Glutamatergic neuron (in vitro differentiated cells): Measurements from ENCODE around the gene MBD4. TPM values are rescaled to one million over a fixed set of nuclear protein-coding genes. Genes with fewer than 3 reads are reported as not detected.
"Not testable (repeated sequence)": the region's sequence is repeated elsewhere in the genome, so short reads cannot be mapped to it uniquely, and the experiment has no call there.

Experiments used
- DNase-seq: peaks from one replicate; pipeline ENCODE4 v3.0.0; 2022
- H3K27ac Mint-ChIP-seq: one replicate; pipeline ENCODE4 v1.8.0; 2020; ENCODE audit warnings: mild to moderate bottlenecking, mixed read lengths, inconsistent platforms; ENCODE audit not compliant: unreplicated experiment
- H3K27me3 Mint-ChIP-seq: one replicate; pipeline ENCODE4 v1.8.0; 2020; ENCODE audit warnings: mild to moderate bottlenecking, moderate library complexity, mixed read lengths, inconsistent platforms; ENCODE audit not compliant: unreplicated experiment
- H3K36me3 Mint-ChIP-seq: one replicate; pipeline ENCODE4 v1.8.0; 2020; ENCODE audit warnings: mild to moderate bottlenecking, mixed read lengths, inconsistent platforms; ENCODE audit not compliant: unreplicated experiment
- H3K4me1 Mint-ChIP-seq: one replicate; pipeline ENCODE4 v1.8.0; 2020; ENCODE audit warnings: mild to moderate bottlenecking, low read depth, mixed read lengths, inconsistent platforms; ENCODE audit not compliant: unreplicated experiment
- H3K4me3 Mint-ChIP-seq: one replicate; pipeline ENCODE4 v1.8.0; 2020; ENCODE audit warnings: mild to moderate bottlenecking, mixed read lengths, inconsistent platforms; ENCODE audit not compliant: unreplicated experiment
- H3K9me3 Mint-ChIP-seq: one replicate; pipeline ENCODE4 v1.8.0; 2020; ENCODE audit warnings: mild to moderate bottlenecking, moderate library complexity, mixed read lengths, inconsistent platforms; ENCODE audit not compliant: unreplicated experiment
- CTCF ChIP-seq: fragments of 200-600 bp; sonication (generic); IDR thresholded peaks from one replicate; pipeline ENCODE4 v1.5.0; 2021; ENCODE audit not compliant: partially characterized antibody, unreplicated experiment
- total RNA-seq: library from RNA; stranded (reverse); fragmentation: NEBNext Ultra II Directional; extraction: Animal tissue kit (Norgen Biotek cat#: 25700); gene quantifications from one replicate; pipeline ENCODE4 v1.2.1, GENCODE V29; 2021; ENCODE audit not compliant: unreplicated experiment

The MBD4 gene
- total RNA-seq, 1 donor from 2014 or later: 21.3 TPM

- Mint-ChIP-seq H3K36me3 (no peaks in the 10 kb centered on the region), H3K27ac (no peak overlapping the region), H3K4me1 (peaks cover 3% of the 10 kb centered on the region), H3K27me3 (peaks cover 3% of the 10 kb centered on the region), H3K9me3 (peaks cover 3% of the 10 kb centered on the region), H3K4me3 (no peak overlapping the region)
- DNase-seq: no peak
- TF ChIP-seq CTCF: no peak
These were observed 46.5 kb downstream of the MBD4 start for GRCh38 chr3:129393271-129393670.

- not testable (repeated sequence) for H3K27ac Mint-ChIP-seq, DNase-seq, H3K9me3 Mint-ChIP-seq, H3K4me1 Mint-ChIP-seq, H3K27me3 Mint-ChIP-seq, H3K4me3 Mint-ChIP-seq, H3K36me3 Mint-ChIP-seq
These were observed 47.5 kb downstream of the MBD4 start for GRCh38 chr3:129392106-129392887.

- not testable (repeated sequence) for H3K36me3 Mint-ChIP-seq, H3K27me3 Mint-ChIP-seq, H3K27ac Mint-ChIP-seq
These were observed 48.2 kb downstream of the MBD4 start for GRCh38 chr3:129391583-129391982.

GRCh38 chr3:129389572-129389937 is 50.2 kb downstream of the MBD4 start:
- peaks cover 5% of the 10 kb centered on the region for H3K27me3 Mint-ChIP-seq
- H3K4me3 Mint-ChIP-seq: no peak overlapping the region
- TF ChIP-seq CTCF: no peak
- H3K9me3 Mint-ChIP-seq: peaks cover 5% of the 10 kb centered on the region
- no peaks in the 10 kb centered on the region for H3K36me3 Mint-ChIP-seq
- H3K27ac Mint-ChIP-seq: no peak overlapping the region
- H3K4me1 Mint-ChIP-seq: no peaks in the 10 kb centered on the region
- DNase-seq: no peak

More at GRCh38 chr3:129391583-129391982, 48.2 kb downstream of the MBD4 start:
- H3K4me1 Mint-ChIP-seq, H3K9me3 Mint-ChIP-seq, DNase-seq, H3K4me3 Mint-ChIP-seq: not testable (repeated sequence)

- not testable (repeated sequence) for H3K27me3 Mint-ChIP-seq, H3K36me3 Mint-ChIP-seq, H3K27ac Mint-ChIP-seq, H3K4me3 Mint-ChIP-seq, DNase-seq, H3K4me1 Mint-ChIP-seq, H3K9me3 Mint-ChIP-seq
These were observed 50.8 kb downstream of the MBD4 start for GRCh38 chr3:129388791-129389571.

GRCh38 chr3:129387487-129387886 is 52.3 kb downstream of the MBD4 start:
- Mint-ChIP-seq H3K36me3 (no peaks in the 10 kb centered on the region), H3K27ac (no peak overlapping the region), H3K4me1 (peaks cover 6% of the 10 kb centered on the region), H3K27me3 (peaks cover 6% of the 10 kb centered on the region), H3K9me3 (peaks cover 5% of the 10 kb centered on the region), H3K4me3 (no peak overlapping the region)
- TF ChIP-seq CTCF: no peak
- no peak for DNase-seq
